ENCODE measurements around the gene TMTC1. TPM values are rescaled to one million over a fixed set of nuclear protein-coding genes. Genes with fewer than 3 reads are reported as not detected.

The TMTC1 gene
- total and polyA plus RNA-seq, 2 of the 8 experiments (the other 6 are each of a cell fraction or from before 2014, with no cell fraction given): 15.4 to 20.8 TPM

GRCh38 chr12:29547864-29548263, 235.9 kb downstream of the TMTC1 start (continued):
- no peak for TF ChIP-seq CHD7 (IDR thresholded peaks at IDR 0.05; ENCODE audit: insufficient replicate concordance, low read length)
